ENCODE data around the gene CIAO2A.

- TF ChIP-seq, protein P1, sequence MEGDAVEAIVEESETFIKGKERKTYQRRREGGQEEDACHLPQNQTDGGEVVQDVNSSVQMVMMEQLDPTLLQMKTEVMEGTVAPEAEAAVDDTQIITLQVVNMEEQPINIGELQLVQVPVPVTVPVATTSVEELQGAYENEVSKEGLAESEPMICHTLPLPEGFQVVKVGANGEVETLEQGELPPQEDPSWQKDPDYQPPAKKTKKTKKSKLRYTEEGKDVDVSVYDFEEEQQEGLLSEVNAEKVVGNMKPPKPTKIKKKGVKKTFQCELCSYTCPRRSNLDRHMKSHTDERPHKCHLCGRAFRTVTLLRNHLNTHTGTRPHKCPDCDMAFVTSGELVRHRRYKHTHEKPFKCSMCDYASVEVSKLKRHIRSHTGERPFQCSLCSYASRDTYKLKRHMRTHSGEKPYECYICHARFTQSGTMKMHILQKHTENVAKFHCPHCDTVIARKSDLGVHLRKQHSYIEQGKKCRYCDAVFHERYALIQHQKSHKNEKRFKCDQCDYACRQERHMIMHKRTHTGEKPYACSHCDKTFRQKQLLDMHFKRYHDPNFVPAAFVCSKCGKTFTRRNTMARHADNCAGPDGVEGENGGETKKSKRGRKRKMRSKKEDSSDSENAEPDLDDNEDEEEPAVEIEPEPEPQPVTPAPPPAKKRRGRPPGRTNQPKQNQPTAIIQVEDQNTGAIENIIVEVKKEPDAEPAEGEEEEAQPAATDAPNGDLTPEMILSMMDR (IDR thresholded peaks at IDR 0.05 in 4 of 5, conservative IDR thresholded peaks at IDR 0.05 in 1 of 5): no peak
- TF ChIP-seq POLR2A (IDR thresholded peaks at IDR 0.05): no peak
These were observed 63.5 kb downstream of the CIAO2A start for GRCh38 chr15:64030123-64030522.
